Lower lobe of right lung (tissue), 2 donors: ENCODE measurements around the gene CFB. TPM values are rescaled to one million over a fixed set of nuclear protein-coding genes. Genes with fewer than 3 reads are reported as not detected.
A peak's percentile ranks its signal among the peaks of the same experiment; 100 is the strongest.

Experiments used
- ATAC-seq, 2 donors: fragments of 200-7000 bp; cut with Tn5 transposase; one replicate each; pipeline ENCODE4 v1.9.1; 2020 to 2022; ENCODE audit warnings: mild to moderate bottlenecking in 2 of 2, moderate library complexity in 2 of 2
- DNase-seq: peaks from one replicate; pipeline ENCODE4 v3.0.0-alpha.2; 2020
- H3K27ac ChIP-seq: fragments of 200-600 bp; one replicate; pipeline ENCODE4 v1.8.0; 2022
- H3K27me3 ChIP-seq: fragments of 200-600 bp; one replicate; pipeline ENCODE4 v1.8.0; 2022; ENCODE audit warnings: low read depth
- H3K36me3 ChIP-seq: fragments of 200-600 bp; one replicate; pipeline ENCODE4 v1.8.0; 2022; ENCODE audit warnings: mild to moderate bottlenecking
- H3K4me1 ChIP-seq: fragments of 200-600 bp; one replicate; pipeline ENCODE4 v1.8.0; 2022
- H3K4me3 ChIP-seq: fragments of 200-600 bp; one replicate; pipeline ENCODE4 v1.8.0; 2022; ENCODE audit warnings: mild to moderate bottlenecking
- H3K9me3 ChIP-seq: fragments of 200-600 bp; one replicate; pipeline ENCODE4 v1.8.0; 2022
- CTCF ChIP-seq: fragments of 200-600 bp; IDR thresholded peaks from one replicate; pipeline ENCODE4 v1.8.0; 2022; ENCODE audit warnings: antibody characterized with exemption, mild to moderate bottlenecking
- intact Hi-C: fragments of 100-400 bp; cut with DNase I; formaldehyde crosslinking; loops from one replicate; pipeline ENCODE4 v1.11.0; 2022
- total RNA-seq: library from RNA; stranded (reverse); fragmentation: NEBNext Ultra II Directional; extraction: Animal tissue kit (Norgen Biotek cat#: 25700); gene quantifications from one replicate; pipeline ENCODE4 v1.2.1, GENCODE V29; 2021
- donor health status: DM: no; HTN: yes; CAD: no; lungs with severe emphysema.

The CFB gene
- total RNA-seq, 1 donor from 2014 or later: 85.6 TPM

DNA sequence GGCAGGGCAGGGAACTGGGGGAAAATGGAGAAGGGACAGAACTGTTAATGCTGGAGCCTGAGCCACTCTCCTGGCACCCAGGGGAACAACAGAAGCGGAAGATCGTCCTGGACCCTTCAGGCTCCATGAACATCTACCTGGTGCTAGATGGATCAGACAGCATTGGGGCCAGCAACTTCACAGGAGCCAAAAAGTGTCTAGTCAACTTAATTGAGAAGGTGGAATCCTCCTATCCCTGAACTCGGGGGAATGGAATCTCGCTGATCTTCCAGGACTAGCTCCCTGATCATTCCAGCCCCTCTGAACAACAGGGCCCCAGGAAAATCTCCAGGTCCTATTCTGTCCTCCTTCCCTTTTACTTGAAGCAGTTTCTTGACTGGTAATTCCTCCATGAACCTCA, 2.0 kb downstream of the CFB start:
- TF ChIP-seq CTCF: no peak
- Histone ChIP-seq H3K27me3 (no peaks in the 10 kb centered on the region), H3K9me3 (no peaks in the 10 kb centered on the region), H3K4me1 (peaks cover 20% of the 10 kb centered on the region), H3K4me3 (no peak overlapping the region), H3K27ac (no peak overlapping the region), H3K36me3 (peaks cover 59% of the 10 kb centered on the region)
- ATAC-seq (no peak), DNase-seq (no peak)
- intact Hi-C loops: no loop called here

DNA sequence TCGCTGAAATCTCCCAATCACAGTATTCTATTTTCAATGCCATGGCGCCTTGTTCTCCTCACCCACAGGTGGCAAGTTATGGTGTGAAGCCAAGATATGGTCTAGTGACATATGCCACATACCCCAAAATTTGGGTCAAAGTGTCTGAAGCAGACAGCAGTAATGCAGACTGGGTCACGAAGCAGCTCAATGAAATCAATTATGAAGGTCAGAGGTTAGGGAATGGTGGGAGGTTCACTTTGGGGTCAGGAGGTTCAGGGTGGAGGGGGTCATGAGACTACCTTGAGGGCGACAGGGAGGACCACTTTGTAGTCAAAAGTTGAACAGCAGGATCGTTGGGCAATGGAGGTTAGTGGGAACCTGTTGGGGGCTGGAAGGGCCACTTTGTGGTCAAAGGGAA, 2.4 kb downstream of the CFB start:
- Histone ChIP-seq H3K9me3 (no peaks in the 10 kb centered on the region), H3K27ac (no peak overlapping the region), H3K36me3 (peaks cover 59% of the 10 kb centered on the region), H3K4me1 (peaks cover 20% of the 10 kb centered on the region), H3K4me3 (no peak overlapping the region), H3K27me3 (no peaks in the 10 kb centered on the region)
- intact Hi-C loops: no loop called here
- ATAC-seq: no peak
- TF ChIP-seq CTCF: no peak
- no peak for DNase-seq

DNA sequence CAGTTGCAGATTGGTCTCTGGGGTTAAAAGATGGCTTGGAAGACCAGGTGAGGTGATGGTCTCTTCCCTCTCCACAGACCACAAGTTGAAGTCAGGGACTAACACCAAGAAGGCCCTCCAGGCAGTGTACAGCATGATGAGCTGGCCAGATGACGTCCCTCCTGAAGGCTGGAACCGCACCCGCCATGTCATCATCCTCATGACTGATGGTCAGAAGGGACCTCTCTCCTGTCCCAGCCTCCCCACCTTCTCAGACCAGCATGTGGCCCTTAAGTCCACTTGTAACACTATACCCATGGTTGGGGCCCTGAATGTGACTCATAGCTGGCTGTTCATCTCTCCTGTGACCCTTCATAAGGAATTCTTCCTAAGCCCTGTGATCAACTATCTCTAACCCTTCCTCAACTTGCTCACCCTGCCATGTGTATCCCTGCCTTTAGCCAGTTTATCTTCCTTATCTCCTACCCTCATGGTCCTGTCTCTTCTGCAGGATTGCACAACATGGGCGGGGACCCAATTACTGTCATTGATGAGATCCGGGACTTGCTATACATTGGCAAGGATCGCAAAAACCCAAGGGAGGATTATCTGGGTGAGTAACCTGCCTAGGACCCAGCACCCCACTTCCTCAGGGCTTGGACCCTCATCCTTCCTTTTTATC, 3.0 kb downstream of the CFB start:
- no peak for TF ChIP-seq CTCF
- DNase-seq (no peak), ATAC-seq (no peak)
- Histone ChIP-seq H3K4me3 (no peak overlapping the region), H3K4me1 (peaks cover 20% of the 10 kb centered on the region), H3K36me3 (peaks cover 59% of the 10 kb centered on the region), H3K27me3 (no peaks in the 10 kb centered on the region), H3K27ac (no peak overlapping the region), H3K9me3 (no peaks in the 10 kb centered on the region)
- intact Hi-C loops: no loop called here

- Histone ChIP-seq H3K27ac (no peak overlapping the region), H3K27me3 (no peaks in the 10 kb centered on the region), H3K4me1 (peaks cover 16% of the 10 kb centered on the region), H3K36me3 (peaks cover 61% of the 10 kb centered on the region), H3K9me3 (no peaks in the 10 kb centered on the region), H3K4me3 (no peak overlapping the region)
- no peak for TF ChIP-seq CTCF
- ATAC-seq (no peak), DNase-seq (no peak)
- intact Hi-C loops: no loop called here
Measured at GRCh38 chr6:31949926-31950548, 4.1 kb downstream of the CFB start.

DNA sequence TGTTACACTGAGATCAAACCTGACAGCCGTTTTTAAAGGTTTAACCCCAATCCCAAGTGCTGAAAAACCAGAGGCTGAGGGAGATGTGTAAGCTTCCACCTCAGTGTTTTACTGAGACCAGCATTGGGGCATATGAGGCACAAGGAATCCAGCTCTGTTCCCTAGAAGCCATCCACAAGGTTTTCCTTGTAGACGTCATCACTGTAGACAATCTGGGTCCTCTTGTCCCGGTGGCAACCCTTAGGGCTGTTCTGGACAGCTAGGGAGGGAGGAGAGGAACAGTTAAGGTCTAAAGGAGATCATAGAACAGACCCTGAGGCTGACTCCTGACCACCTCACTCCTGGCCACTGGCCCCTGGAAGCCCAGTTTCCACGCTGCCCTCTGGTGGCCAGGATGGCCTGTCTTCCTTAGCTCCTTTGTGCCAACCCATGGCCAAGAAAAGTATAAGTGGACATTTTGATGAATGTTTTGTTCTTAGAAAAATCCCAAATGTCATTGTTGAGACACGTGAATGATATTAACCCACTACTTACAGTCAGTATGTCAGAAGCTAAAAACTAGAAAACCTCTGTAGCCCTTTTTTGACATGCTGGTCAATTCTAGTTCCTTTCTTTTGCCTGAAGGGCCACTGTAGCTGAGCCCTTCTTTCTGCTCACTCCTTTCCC, 6.4 kb downstream of the CFB start:
- no peaks in the 10 kb centered on the region for H3K27me3 ChIP-seq
- no peak overlapping the region for H3K4me3 ChIP-seq
- intact Hi-C loops: no loop called here
- ATAC-seq (peak; percentile 76 to 84), DNase-seq (peak; percentile 81)
- no peaks in the 10 kb centered on the region for H3K9me3 ChIP-seq
- TF ChIP-seq CTCF: peak; percentile 76
- peaks cover 2% of the 10 kb centered on the region for H3K4me1 ChIP-seq
- peak overlapping the region; percentile 46 for H3K27ac ChIP-seq
- peaks cover 81% of the 10 kb centered on the region for H3K36me3 ChIP-seq
